Measurements from ENCODE around the gene NEUROD6.

DNA sequence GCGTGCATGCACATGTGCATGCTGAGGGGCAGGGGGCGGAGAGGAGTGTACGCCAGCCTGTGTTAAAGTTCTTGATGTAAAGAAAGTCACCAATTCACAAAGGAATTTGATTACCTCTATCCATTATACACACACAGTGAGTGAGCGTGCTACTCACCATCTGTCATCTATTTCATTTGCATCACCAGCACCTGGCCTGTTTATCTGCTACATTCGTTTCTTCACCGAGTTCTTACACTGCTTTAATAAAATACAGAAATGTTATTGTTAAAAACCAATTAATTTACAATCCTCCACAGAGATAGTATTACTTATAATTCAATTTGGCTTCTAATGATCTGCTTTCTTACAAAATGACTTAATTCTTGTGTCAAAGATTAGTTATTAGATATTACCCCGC, 32.6 kb downstream of the NEUROD6 start:
- TF ChIP-seq, protein P1, sequence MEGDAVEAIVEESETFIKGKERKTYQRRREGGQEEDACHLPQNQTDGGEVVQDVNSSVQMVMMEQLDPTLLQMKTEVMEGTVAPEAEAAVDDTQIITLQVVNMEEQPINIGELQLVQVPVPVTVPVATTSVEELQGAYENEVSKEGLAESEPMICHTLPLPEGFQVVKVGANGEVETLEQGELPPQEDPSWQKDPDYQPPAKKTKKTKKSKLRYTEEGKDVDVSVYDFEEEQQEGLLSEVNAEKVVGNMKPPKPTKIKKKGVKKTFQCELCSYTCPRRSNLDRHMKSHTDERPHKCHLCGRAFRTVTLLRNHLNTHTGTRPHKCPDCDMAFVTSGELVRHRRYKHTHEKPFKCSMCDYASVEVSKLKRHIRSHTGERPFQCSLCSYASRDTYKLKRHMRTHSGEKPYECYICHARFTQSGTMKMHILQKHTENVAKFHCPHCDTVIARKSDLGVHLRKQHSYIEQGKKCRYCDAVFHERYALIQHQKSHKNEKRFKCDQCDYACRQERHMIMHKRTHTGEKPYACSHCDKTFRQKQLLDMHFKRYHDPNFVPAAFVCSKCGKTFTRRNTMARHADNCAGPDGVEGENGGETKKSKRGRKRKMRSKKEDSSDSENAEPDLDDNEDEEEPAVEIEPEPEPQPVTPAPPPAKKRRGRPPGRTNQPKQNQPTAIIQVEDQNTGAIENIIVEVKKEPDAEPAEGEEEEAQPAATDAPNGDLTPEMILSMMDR (IDR thresholded peaks at IDR 0.05) = no peak
- no peak for TF ChIP-seq ZFX (IDR thresholded peaks at IDR 0.05; ENCODE audit: borderline replicate concordance)
